Panc1 (cell line): ENCODE measurements around the gene TRAF3IP3. TPM values are rescaled to one million over a fixed set of nuclear protein-coding genes. Genes with fewer than 3 reads are reported as not detected.

Experiments
- ATAC-seq: fragments of 200-7000 bp; cut with Tn5 transposase; 2 replicates; pipeline ENCODE4 v1.9.1; 2020; ENCODE audit warnings: mild to moderate bottlenecking, moderate library complexity
- BruUV-seq: library from RNA; stranded (reverse); fragments of 400-500 nt; replicated peaks from 2 replicates; lab custom pipeline; 2021; lab: Mats Ljungman, UMichigan
- CTCF ChIA-PET: fragments of 300-600 bp; sonication (Branson Sonifier 250); formaldehyde crosslinking; loops from one replicate; lab custom pipeline; 2022; ENCODE audit warnings: antibody characterized with exemption; lab: Charles Lee
- POLR2A ChIA-PET: fragments of 300-600 bp; sonication (Branson Sonifier 250); formaldehyde crosslinking; loops from one replicate; lab custom pipeline; 2022; ENCODE audit warnings: antibody characterized with exemption; lab: Charles Lee
- DNase-seq: peaks from one replicate; pipeline ENCODE4 v3.0.0-alpha.2; 2010; ENCODE audit warnings: low read depth, low spot score
- H3K27ac ChIP-seq: 2 replicates; pipeline ENCODE4 v1.5.1; 2011; ENCODE audit warnings: mild to moderate bottlenecking, low read length, inconsistent platforms
- H3K27me3 ChIP-seq: fragments of 200-500 bp; sonication (Bioruptor generic); 2 replicates; pipeline ENCODE4 v1.6.0; 2014; ENCODE audit warnings: low read length, inconsistent platforms; ENCODE audit not compliant: control insufficient read depth, insufficient read depth
- H3K36me3 ChIP-seq: fragments of 200-500 bp; sonication (Bioruptor generic); 2 replicates; pipeline ENCODE4 v1.5.1; 2014; ENCODE audit warnings: inconsistent platforms, mild to moderate bottlenecking, low read length, moderate library complexity; ENCODE audit not compliant: control insufficient read depth, insufficient read depth
- H3K4me1 ChIP-seq: 2 replicates; pipeline ENCODE4 v1.5.1; 2011; ENCODE audit warnings: inconsistent platforms, mild to moderate bottlenecking, low read length, moderate library complexity; ENCODE audit not compliant: control insufficient read depth, insufficient read depth
- H3K4me3 ChIP-seq, 2 experiments: 2 replicates each; pipeline ENCODE4 v1.5.1; 2011 to 2012; ENCODE audit warnings: low read depth in 2 of 2, low read length in 2 of 2, mild to moderate bottlenecking in 2 of 2, inconsistent platforms in 1 of 2, moderate library complexity in 1 of 2
- H3K9me3 ChIP-seq: fragments of 200-500 bp; sonication (Bioruptor generic); 2 replicates; pipeline ENCODE4 v1.5.1; 2014; ENCODE audit warnings: low read depth, mild to moderate bottlenecking, inconsistent platforms, low read length, moderate library complexity; ENCODE audit not compliant: control insufficient read depth, insufficient read depth
- CTCF ChIP-seq: fragments of 450-650 bp; IDR thresholded peaks from 2 replicates; pipeline ENCODE4 v1.5.1; 2017; ENCODE audit warnings: mild to moderate bottlenecking
- POLR2AphosphoS5 ChIP-seq: IDR thresholded peaks from 2 replicates; pipeline ENCODE4 v1.6.1; 2012; ENCODE audit warnings: mild to moderate bottlenecking, low read depth, low read length, moderate library complexity
- REST ChIP-seq, 2 experiments: IDR thresholded peaks; 2 replicates each; pipeline ENCODE4 v1.6.1; 2011 to 2012; ENCODE audit warnings: low read depth in 2 of 2, control low read depth in 1 of 2, low read length in 1 of 2, mild to moderate bottlenecking in 1 of 2, moderate library complexity in 1 of 2; ENCODE audit not compliant: insufficient read depth in 1 of 2
- SIN3A ChIP-seq: IDR thresholded peaks from 2 replicates; pipeline ENCODE4 v1.6.1; 2012; ENCODE audit warnings: low read depth, mild to moderate bottlenecking, low read length, moderate library complexity, borderline replicate concordance; ENCODE audit not compliant: insufficient read depth
- TCF7L2 ChIP-seq: IDR thresholded peaks from 2 replicates; pipeline ENCODE4 v1.6.1; 2011; ENCODE audit warnings: mild to moderate bottlenecking, low read depth, low read length, inconsistent platforms
- in situ Hi-C: cut with HindIII; loops from 2 replicates; pipeline ENCODE4 v1.10.0; 2016; ENCODE audit warnings: low sequenced_read_pairs, low pct_unique_long_range_greater_than_20kb
- intact Hi-C: fragments of 100-400 bp; cut with micrococcal nuclease; formaldehyde crosslinking; loops from one replicate; pipeline ENCODE4 v1.10.0; 2022; ENCODE audit not compliant: unreplicated experiment
- total RNA-seq: library from RNA; stranded (reverse); gene quantifications from one replicate; pipeline ENCODE4 v1.2.1, GENCODE V29; 2021; ENCODE audit not compliant: unreplicated experiment

TRAF3IP3 gene
- total RNA-seq, 1 experiment from 2014 or later = 0.67 TPM

GRCh38 chr1:209749670-209750323, 6.1 kb upstream of the TRAF3IP3 start:
- ATAC-seq = no peak
- intact Hi-C loops = no loop called here
- BruUV-seq = no TSS peak
- DNase-seq = no peak
- Histone ChIP-seq H3K27ac (no peak overlapping the region), H3K4me1 (no peaks in the 10 kb centered on the region), H3K36me3 (no peaks in the 10 kb centered on the region), H3K27me3 (peaks cover 4% of the 10 kb centered on the region; the same call in 1 of the 2 replicates), H3K9me3 (no peaks in the 10 kb centered on the region), H3K4me3 (no peak overlapping the region)
- TF ChIP-seq REST (IDR thresholded peaks at IDR 0.05; ENCODE audit: insufficient read depth in 1 of 2, low read depth in 2 of 2, low read length in 1 of 2) = no peak
- no peak for TF ChIP-seq CTCF
- TF ChIP-seq POLR2AphosphoS5 = no peak
- no peak for TF ChIP-seq TCF7L2
- TF ChIP-seq SIN3A = no peak
- in situ Hi-C loops = no loop called here
- ChIA-PET CTCF (interaction anchor here (0.9 kb wide), 1 partner anchor 29 kb away, joined by 3 read pairs; no protein-coding TSS in a partner anchor), POLR2A (no interaction called here)

DNA sequence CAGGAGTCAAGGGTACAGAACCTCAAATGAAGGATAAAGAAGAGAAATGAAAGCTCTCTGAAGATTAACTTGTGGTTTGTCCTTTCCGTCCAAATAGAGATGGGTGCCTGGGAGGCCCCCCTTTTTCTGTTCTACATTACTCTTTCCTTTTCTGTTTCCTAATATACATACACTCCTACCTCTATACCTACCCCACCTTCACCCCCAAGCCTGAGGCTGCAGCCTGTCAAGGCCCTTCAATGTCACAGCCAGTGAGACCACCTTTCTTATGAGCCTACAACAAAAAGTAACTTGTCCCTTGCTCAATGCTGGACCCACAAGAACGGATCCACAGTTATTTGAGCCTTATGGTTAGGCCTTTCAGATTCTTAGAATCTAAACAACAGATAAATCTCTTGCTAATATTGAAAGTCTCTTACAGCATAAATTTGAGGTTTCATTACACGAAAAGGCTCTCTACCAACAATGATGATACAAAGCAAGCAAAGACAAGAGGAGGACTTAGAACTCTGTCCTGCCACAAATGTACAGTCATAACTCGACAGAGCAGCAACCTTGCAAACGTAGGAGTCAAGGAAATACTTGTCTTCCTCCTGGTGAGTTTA, 4.1 kb upstream of the TRAF3IP3 start:
- peaks cover 1% of the 10 kb centered on the region; the same call in 1 of the 2 replicates for H3K27me3 ChIP-seq
- intact Hi-C loops = no loop called here
- ChIA-PET CTCF (no interaction called here), POLR2A (no interaction called here)
- no peak overlapping the region for H3K4me3 ChIP-seq
- in situ Hi-C loops = no loop called here
- BruUV-seq = no TSS peak
- ATAC-seq = no peak
- no peaks in the 10 kb centered on the region for H3K4me1 ChIP-seq
- TF ChIP-seq TCF7L2 (no peak), SIN3A (no peak), CTCF (no peak), POLR2AphosphoS5 (no peak), REST (IDR thresholded peaks at IDR 0.05; ENCODE audit: insufficient read depth in 1 of 2, low read depth in 2 of 2, low read length in 1 of 2) (no peak)
- no peaks in the 10 kb centered on the region for H3K36me3 ChIP-seq
- DNase-seq = no peak
- H3K27ac ChIP-seq = no peak overlapping the region
- no peaks in the 10 kb centered on the region for H3K9me3 ChIP-seq
